Activated naive CD8-positive, alpha-beta T cell treated with anti-CD3 and anti-CD28 coated beads, Interleukin-2, amount 10 ng/mL, durations not matched to agents 7 days and 5 days (primary cell): Measurements from ENCODE around the gene CETP. TPM values are rescaled to one million over a fixed set of nuclear protein-coding genes. Genes with fewer than 3 reads are reported as not detected.
"Not testable (repeated sequence)": the region's sequence is repeated elsewhere in the genome, so short reads cannot be mapped to it uniquely, and the experiment has no call there.

Experiments
- ATAC-seq: fragments of 150-1000 bp; cut with Tn5 transposase; one replicate; pipeline ENCODE4 v1.10.0; 2021; ENCODE audit warnings: low read depth, moderate library complexity
- POLR2A ChIA-PET: fragments of 350-600 bp; sonication (Branson Sonifier 250); formaldehyde crosslinking; loops from one replicate; lab custom pipeline; 2021; ENCODE audit warnings: antibody characterized with exemption; lab: Charles Lee
- DNase-seq: peaks from one replicate; pipeline ENCODE4 v3.0.0; 2021
- H3K27ac Mint-ChIP-seq: one replicate; pipeline ENCODE4 v1.8.0; 2022; ENCODE audit warnings: mild to moderate bottlenecking, mixed read lengths
- H3K27me3 Mint-ChIP-seq: one replicate; pipeline ENCODE4 v1.8.0; 2022; ENCODE audit warnings: mild to moderate bottlenecking, moderate library complexity, mixed read lengths
- H3K36me3 Mint-ChIP-seq: one replicate; pipeline ENCODE4 v1.8.0; 2021; ENCODE audit warnings: mild to moderate bottlenecking, mixed read lengths
- H3K4me1 Mint-ChIP-seq: one replicate; pipeline ENCODE4 v1.8.0; 2021; ENCODE audit warnings: mixed read lengths
- H3K4me3 Mint-ChIP-seq: one replicate; pipeline ENCODE4 v1.8.0; 2022; ENCODE audit warnings: mild to moderate bottlenecking, moderate library complexity, mixed read lengths
- H3K9me3 Mint-ChIP-seq: one replicate; pipeline ENCODE4 v1.8.0; 2021; ENCODE audit warnings: mixed read lengths
- total RNA-seq, 2 experiments: library from RNA; stranded (reverse); gene quantifications; one replicate each; pipeline ENCODE4 v1.2.3, GENCODE V29; 2021

Gene CETP
- total RNA-seq, 2 experiments from 2014 or later, result not detected

GRCh38 chr16:56989988-56990387 lies 28.2 kb downstream of the CETP start:
- ATAC-seq (no peak), DNase-seq (peak; percentile 39)
- Mint-ChIP-seq H3K27ac (peak overlapping the region; percentile 99), H3K9me3 (no peaks in the 10 kb centered on the region), H3K4me3 (peak overlapping the region; percentile 99), H3K27me3 (no peaks in the 10 kb centered on the region), H3K4me1 (peaks cover 52% of the 10 kb centered on the region), H3K36me3 (peaks cover 54% of the 10 kb centered on the region)
- POLR2A ChIA-PET, result interaction anchor here (1.0 to 4.1 kb wide), 17 partner anchors 9 to 80 kb away, joined by 3 to 75 read pairs (median 5); no protein-coding TSS in a partner anchor

- DNase-seq (peak; percentile 42), ATAC-seq (no peak)
- Mint-ChIP-seq H3K27me3 (no peaks in the 10 kb centered on the region), H3K27ac (peak overlapping the region; percentile 99), H3K9me3 (no peaks in the 10 kb centered on the region), H3K4me1 (peaks cover 49% of the 10 kb centered on the region), H3K36me3 (peaks cover 51% of the 10 kb centered on the region), H3K4me3 (peak overlapping the region; percentile 99)
- POLR2A ChIA-PET, result interaction anchor here (1.0 to 4.1 kb wide), 9 partner anchors 9 to 79 kb away, joined by 3 to 75 read pairs (median 11); no protein-coding TSS in a partner anchor
These were observed 28.9 kb downstream of the CETP start for GRCh38 chr16:56990407-56991286.

DNA sequence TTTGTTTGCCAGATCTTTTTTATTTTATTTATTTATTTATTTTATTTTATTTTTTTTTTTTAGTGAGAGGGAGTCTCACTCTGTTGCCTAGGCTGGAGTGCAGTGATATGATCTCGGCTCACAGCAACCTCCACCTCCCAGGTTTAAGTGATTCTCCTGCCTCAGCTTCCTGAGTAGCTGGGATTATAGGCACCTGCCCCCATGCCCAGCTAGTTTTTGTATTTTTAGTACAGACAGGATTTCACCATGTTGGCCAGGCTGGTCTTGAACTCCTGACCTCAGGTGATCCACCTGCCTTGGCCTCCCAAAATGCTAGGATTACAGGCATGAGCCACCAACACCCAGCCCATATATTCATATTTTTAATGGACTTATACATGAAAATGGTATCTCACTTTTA lies 30.7 kb downstream of the CETP start:
- Mint-ChIP-seq H3K4me1 (peaks cover 52% of the 10 kb centered on the region), H3K36me3 (peaks cover 60% of the 10 kb centered on the region), H3K4me3 (peak overlapping the region; percentile 99), H3K27ac (peak overlapping the region; percentile 55)
- H3K27me3 Mint-ChIP-seq, ATAC-seq, H3K9me3 Mint-ChIP-seq: not testable (repeated sequence)
- POLR2A ChIA-PET, result interaction anchor here (1.6 to 2.4 kb wide), 2 partner anchors 35 to 48 kb away, joined by 11 to 25 read pairs; no protein-coding TSS in a partner anchor
- DNase-seq, result peak; percentile 6

DNA sequence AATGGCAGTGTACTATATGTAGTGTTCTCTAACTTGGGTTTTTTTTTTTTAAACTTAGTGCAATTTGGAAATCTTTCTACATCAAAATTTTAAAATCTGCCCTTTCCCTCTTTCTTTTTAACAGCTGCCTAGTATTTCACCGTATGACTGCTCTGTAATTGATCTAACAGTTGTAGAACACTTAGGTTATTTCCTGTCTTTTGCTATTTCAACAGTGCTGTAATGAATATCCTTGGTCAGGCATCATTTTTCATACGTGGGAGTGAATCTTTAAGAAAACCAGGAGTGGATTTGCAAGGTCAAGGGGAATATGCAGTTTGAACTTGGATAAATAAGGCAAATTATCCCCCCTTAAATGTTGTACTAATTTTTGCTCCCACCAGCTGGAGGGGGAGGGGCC lies 31.5 kb downstream of the CETP start:
- Mint-ChIP-seq H3K36me3 (peaks cover 53% of the 10 kb centered on the region), H3K4me1 (peaks cover 50% of the 10 kb centered on the region), H3K27ac (peak overlapping the region; percentile 60), H3K9me3 (no peaks in the 10 kb centered on the region), H3K27me3 (no peaks in the 10 kb centered on the region), H3K4me3 (peak overlapping the region; percentile 72)
- no peak for DNase-seq
- POLR2A ChIA-PET, result interaction anchor here (0.5 to 2.8 kb wide), 4 partner anchors 9 to 46 kb away, joined by 3 to 15 read pairs (median 4); no protein-coding TSS in a partner anchor
- no peak for ATAC-seq

- H3K4me3 Mint-ChIP-seq, result peak overlapping the region; percentile 72
- DNase-seq (peak; percentile 39), ATAC-seq (no peak)
These were observed 32.6 kb downstream of the CETP start for GRCh38 chr16:56994311-56994710.

GRCh38 chr16:56995136-56995805 lies 33.5 kb downstream of the CETP start:
- ATAC-seq, result no peak
- no peaks in the 10 kb centered on the region for H3K9me3 Mint-ChIP-seq

More at GRCh38 chr16:56994311-56994710, 32.6 kb downstream of the CETP start:
- Mint-ChIP-seq H3K27ac (peak overlapping the region; percentile 82), H3K27me3 (no peaks in the 10 kb centered on the region), H3K9me3 (no peaks in the 10 kb centered on the region), H3K4me1 (peaks cover 59% of the 10 kb centered on the region), H3K36me3 (peaks cover 50% of the 10 kb centered on the region)
- POLR2A ChIA-PET, result interaction anchor here (1.9 to 2.8 kb wide), 3 partner anchors 11 to 48 kb away, joined by 8 to 15 read pairs (median 12); no protein-coding TSS in a partner anchor

DNA sequence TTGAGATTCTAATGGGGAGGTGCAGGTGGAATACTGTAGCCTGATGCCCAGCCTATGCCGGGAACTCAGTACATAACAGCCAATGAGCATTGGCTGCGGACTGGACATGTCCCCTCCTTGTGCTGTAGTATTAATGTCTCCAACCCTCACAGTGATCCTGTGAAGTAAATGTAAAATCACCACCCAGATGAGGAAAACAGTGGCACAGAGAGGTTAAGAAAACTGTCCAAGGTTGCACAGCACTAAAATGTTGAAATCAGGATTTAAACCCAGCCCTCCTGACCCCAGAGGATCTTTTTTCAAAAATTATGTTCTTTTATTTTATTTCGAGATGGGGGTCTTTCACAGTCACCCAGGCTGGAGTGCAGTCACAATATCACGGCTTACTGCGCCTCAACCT lies 35.5 kb downstream of the CETP start:
- Mint-ChIP-seq H3K36me3 (peaks cover 43% of the 10 kb centered on the region), H3K4me3 (peak overlapping the region; percentile 12), H3K27ac (peak overlapping the region; percentile 68), H3K4me1 (peaks cover 74% of the 10 kb centered on the region), H3K9me3 (no peaks in the 10 kb centered on the region), H3K27me3 (no peaks in the 10 kb centered on the region)
- DNase-seq, result no peak
- POLR2A ChIA-PET, result interaction anchor here (0.7 to 4.2 kb wide), 3 partner anchors 8 to 282 kb away, joined by 3 to 47 read pairs (median 3); partner anchors contain the start of gene NLRC5
- no peak for ATAC-seq

More at GRCh38 chr16:56995136-56995805, 33.5 kb downstream of the CETP start:
- peak overlapping the region; percentile 82 for H3K27ac Mint-ChIP-seq
- H3K27me3 Mint-ChIP-seq, result no peaks in the 10 kb centered on the region
- H3K4me3 Mint-ChIP-seq, result peak overlapping the region; percentile 72
- peaks cover 66% of the 10 kb centered on the region for H3K4me1 Mint-ChIP-seq
- POLR2A ChIA-PET, result interaction anchor here (0.7 to 2.8 kb wide), 11 partner anchors 10 to 47 kb away, joined by 3 to 15 read pairs (median 4); no protein-coding TSS in a partner anchor
- DNase-seq, result peak; percentile 28
- peaks cover 47% of the 10 kb centered on the region for H3K36me3 Mint-ChIP-seq

- POLR2A ChIA-PET, result interaction anchor here (0.7 to 4.2 kb wide), 5 partner anchors 9 to 282 kb away, joined by 3 to 47 read pairs (median 3); partner anchors contain the start of gene NLRC5
- Mint-ChIP-seq H3K4me3 (peak overlapping the region; percentile 12), H3K9me3 (no peaks in the 10 kb centered on the region), H3K27me3 (no peaks in the 10 kb centered on the region), H3K36me3 (peaks cover 43% of the 10 kb centered on the region), H3K4me1 (peaks cover 76% of the 10 kb centered on the region), H3K27ac (peak overlapping the region; percentile 23)
- ATAC-seq (no peak), DNase-seq (peak; percentile 26)
These were observed 36.2 kb downstream of the CETP start for GRCh38 chr16:56997931-56998330.

- no peak for ATAC-seq
- Mint-ChIP-seq H3K4me1 (peaks cover 75% of the 10 kb centered on the region), H3K36me3 (peaks cover 41% of the 10 kb centered on the region), H3K27me3 (no peaks in the 10 kb centered on the region), H3K27ac (peak overlapping the region; percentile 23), H3K4me3 (peak overlapping the region; percentile 69), H3K9me3 (no peaks in the 10 kb centered on the region)
- POLR2A ChIA-PET, result interaction anchor here (0.7 to 4.2 kb wide), 5 partner anchors 9 to 43 kb away, joined by 3 to 47 read pairs (median 5); partner anchors contain the start of gene NLRC5
- peak; percentile 12 for DNase-seq
These were observed 36.6 kb downstream of the CETP start for GRCh38 chr16:56998352-56998751.

- H3K4me1 Mint-ChIP-seq, result peaks cover 75% of the 10 kb centered on the region
These were observed 37.1 kb downstream of the CETP start for GRCh38 chr16:56998861-56999260.

GRCh38 chr16:56999409-57000270 lies 37.9 kb downstream of the CETP start:
- peaks cover 41% of the 10 kb centered on the region for H3K36me3 Mint-ChIP-seq
- H3K9me3 Mint-ChIP-seq, result no peaks in the 10 kb centered on the region
- peak; percentile 43 for DNase-seq
- H3K27ac Mint-ChIP-seq, result peak overlapping the region; percentile 92
- peak overlapping the region; percentile 69 for H3K4me3 Mint-ChIP-seq
- ATAC-seq, result peak; percentile 28
- H3K4me1 Mint-ChIP-seq, result peaks cover 76% of the 10 kb centered on the region
- H3K27me3 Mint-ChIP-seq, result no peaks in the 10 kb centered on the region
- POLR2A ChIA-PET, result interaction anchor here (0.6 to 4.2 kb wide), 8 partner anchors 8 to 42 kb away, joined by 3 to 47 read pairs (median 6); partner anchors contain the start of gene NLRC5

More at GRCh38 chr16:56998861-56999260, 37.1 kb downstream of the CETP start:
- peaks cover 42% of the 10 kb centered on the region for H3K36me3 Mint-ChIP-seq
- peak; percentile 17 for DNase-seq
- POLR2A ChIA-PET, result interaction anchor here (1.0 to 4.2 kb wide), 6 partner anchors 10 to 43 kb away, joined by 3 to 47 read pairs (median 6); partner anchors contain the start of gene NLRC5
- H3K27me3 Mint-ChIP-seq, result no peaks in the 10 kb centered on the region
- no peaks in the 10 kb centered on the region for H3K9me3 Mint-ChIP-seq
- ATAC-seq, result no peak
- peak overlapping the region; percentile 81 for H3K27ac Mint-ChIP-seq
- H3K4me3 Mint-ChIP-seq, result peak overlapping the region; percentile 69
